HG03521 (cell line): Measurements from ENCODE around the gene SDHB.

Source experiments
- ATAC-seq: cut with Tn5 transposase; IDR thresholded peaks from one replicate; pipeline ENCODE4 v1.9.1; 2021; ENCODE audit warnings: mild to moderate bottlenecking, moderate library complexity; ENCODE audit not compliant: unreplicated experiment

Gene SDHB

DNA sequence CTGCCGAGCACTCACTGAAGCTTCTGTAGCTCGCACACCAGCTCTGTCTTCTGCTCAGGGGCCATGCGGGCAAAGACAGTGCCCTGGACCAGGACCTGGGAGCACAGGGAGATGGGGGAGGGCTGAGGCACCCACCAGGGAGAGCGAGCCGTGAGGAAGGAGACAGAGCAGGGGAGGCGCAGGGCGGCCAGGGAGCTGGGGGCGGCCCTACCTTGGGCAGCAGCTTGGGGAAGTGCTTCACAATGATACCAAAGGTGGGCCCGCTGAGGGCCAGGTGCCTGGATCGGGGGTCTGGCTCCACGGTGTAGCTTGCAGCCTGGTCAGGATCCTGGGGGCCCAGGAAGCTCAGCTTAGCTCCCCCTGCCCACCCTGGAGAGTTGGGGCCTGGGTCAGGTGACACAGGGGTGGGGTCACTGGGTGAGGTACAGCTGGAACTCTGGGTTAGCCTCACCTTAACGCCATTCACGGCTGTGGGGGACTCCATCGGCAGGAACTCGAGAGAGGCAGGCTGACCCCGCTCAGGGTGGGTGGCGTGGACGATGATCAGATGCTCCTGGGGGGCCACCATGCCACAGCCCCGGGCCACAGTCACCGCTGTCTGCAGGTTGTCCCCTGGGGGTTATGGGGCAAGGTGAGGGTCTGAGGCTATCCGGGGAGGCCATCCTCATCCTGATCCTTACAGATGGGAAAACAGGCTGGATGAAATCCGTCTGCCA lies 64.0 kb downstream of the SDHB start:
- no peak for ATAC-seq

DNA sequence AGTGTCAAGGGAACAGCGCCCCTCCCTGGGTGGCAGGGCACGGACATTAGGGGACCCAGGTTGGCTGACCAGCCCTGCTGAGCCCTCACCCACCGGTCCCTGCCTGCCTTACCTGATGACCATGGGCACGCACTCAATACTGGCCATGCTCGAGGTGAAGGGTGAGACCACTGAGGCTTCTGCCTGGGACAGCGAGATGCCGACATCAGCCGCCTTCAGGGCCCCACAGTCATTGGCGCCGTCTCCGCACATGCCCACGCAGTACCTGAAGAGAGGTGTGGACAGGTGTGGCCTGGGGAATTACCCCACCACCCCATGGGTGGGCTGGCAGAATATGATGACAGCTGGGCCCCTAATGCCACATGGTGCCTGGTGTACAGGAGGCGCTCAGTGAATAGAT lies 65.6 kb downstream of the SDHB start:
- ATAC-seq = no peak

DNA sequence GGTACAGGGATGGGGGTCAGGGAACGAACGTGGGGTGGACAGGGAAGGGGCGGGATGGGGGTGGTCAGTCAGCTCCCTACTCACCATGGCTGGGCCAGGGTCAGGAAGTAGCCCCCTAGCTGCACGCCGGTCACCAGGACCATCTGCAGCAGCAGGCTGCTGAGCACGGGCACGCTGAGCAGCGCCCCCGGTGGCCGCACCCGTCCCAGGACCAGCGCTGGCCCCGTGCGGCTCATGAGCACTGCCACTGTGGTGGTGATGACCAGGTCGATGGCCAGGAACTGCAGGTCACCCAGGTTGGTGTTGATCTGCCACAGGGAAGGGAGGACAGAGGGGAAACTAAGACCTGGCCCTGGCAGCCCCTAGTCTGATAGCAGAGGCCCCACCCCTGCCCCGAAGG lies 66.9 kb downstream of the SDHB start:
- no peak for ATAC-seq

DNA sequence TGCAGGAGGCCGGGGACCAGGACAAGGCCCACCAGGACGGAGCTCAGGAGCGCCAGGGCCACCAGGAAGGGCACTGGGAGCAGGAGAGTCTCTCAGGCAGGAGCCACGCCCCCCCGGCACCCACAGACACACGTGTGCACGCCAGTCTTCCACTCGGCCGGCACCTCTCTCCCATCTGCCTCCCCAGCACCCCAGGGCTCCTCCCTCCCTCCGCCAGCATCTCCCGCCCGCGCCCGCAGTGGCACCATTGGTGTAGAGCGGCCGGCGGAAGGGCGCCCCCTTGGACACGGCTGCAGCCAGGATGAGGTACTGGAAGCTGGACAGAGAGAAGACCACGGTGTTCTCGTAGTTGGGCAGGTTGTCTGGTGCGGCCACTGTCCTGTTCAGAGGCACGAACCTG lies 67.3 kb downstream of the SDHB start:
- no peak for ATAC-seq

DNA sequence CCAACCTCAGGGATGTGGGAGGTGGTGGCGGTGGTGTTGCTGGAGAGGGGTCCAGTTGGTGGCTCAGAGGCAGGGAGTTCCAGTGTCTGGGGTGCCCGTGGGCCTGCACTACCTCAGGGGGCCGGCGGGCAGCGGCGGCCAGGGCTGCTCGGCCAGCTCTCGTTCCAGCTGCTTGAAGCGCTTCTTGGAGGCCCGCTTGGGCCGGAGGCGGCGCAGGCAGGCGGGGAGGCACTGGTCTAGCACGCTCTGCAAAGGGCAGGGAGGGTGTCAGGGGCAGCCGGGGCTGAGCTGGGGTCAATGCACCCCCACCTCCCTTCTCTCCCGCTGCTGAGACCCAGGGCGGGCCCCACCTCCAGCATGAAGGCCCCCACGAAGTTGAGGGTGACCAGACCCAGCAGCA lies 67.7 kb downstream of the SDHB start:
- ATAC-seq = no peak

DNA sequence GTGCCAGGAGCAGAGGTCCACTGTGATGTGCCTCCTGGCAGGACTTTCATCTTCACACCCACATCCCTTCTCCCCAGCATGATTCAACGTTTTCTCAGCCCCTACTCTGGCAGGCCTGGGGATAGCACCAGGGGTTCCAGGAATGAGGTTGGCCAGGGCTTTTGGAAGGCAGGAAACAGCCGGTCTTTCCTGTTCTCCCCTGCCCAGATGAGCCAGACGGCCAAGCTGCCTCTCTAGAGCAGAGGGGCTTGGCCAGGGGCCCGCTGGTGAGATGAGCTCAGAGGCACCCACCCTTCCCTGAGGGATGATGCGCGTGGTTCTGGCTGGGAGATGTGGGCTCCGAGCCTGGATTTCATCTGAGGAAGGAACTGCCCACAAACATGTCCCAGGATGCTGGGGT lies 69.1 kb downstream of the SDHB start:
- ATAC-seq = no peak

DNA sequence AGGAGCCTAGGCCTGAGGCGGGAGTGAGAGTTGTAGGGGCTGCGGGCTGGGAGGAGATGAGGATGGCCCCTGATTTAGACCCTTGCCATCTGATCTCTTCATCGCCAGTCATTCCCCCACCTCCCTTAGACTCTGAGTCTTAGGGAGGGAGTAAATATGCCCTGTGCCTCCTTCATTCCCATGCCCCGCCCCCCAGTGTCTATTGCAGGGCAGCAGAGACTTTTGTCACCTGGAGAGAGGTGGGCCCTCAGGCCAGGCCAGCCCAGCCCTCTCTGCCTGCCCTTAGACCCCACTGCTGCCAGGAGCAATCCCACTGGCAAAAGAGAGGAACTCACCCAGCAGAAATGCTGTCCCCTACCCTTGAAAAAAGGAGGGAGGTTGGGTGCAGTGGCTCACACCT lies 70.2 kb downstream of the SDHB start:
- no peak for ATAC-seq

DNA sequence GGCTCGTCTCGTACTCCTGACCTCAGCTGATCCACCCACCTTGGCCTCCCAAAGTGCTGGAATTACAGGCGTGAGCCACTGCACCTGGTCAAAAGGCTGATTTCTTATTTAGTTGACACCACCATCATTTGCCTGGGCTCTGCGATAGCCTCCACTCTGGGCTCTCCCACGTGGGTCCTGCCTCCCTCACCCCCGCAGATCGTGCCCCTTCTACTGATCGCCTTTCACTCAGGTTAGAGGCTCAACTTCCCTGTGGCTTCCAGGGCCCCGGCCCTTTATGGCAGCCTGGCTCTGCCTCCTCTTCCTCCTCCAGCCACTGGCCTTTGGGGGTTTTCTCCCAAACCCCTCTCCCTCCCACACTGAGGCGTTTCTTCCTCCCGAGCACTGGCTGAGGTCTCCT lies 70.9 kb downstream of the SDHB start:
- no peak for ATAC-seq

DNA sequence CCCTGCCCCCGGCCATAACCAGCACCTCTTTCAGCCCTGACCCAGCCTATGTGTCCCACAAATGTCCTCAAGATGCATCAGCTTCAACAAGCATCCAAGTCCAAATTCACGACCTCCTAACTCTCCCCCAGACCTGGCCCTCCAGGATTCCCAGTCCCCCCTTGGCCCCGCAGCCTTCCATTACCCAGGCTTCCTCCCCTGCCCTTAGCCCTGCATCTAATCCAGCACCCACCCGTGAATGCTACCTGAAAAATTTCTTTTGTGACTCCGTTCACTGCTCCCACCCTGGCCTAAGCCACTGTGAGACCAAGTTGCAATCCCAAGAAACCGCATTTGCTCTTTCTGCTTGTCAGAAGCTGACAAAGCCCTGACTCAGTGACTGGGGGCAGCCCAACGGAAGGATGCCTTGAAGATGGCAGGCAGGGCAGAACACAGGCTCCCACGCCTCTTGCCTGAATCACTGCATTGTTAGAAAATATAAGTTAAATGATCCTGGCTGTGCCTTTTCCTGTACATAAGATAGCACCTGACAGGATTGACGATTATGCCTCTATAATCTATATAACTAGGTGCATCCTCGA lies 72.5 kb downstream of the SDHB start:
- ATAC-seq = no peak

DNA sequence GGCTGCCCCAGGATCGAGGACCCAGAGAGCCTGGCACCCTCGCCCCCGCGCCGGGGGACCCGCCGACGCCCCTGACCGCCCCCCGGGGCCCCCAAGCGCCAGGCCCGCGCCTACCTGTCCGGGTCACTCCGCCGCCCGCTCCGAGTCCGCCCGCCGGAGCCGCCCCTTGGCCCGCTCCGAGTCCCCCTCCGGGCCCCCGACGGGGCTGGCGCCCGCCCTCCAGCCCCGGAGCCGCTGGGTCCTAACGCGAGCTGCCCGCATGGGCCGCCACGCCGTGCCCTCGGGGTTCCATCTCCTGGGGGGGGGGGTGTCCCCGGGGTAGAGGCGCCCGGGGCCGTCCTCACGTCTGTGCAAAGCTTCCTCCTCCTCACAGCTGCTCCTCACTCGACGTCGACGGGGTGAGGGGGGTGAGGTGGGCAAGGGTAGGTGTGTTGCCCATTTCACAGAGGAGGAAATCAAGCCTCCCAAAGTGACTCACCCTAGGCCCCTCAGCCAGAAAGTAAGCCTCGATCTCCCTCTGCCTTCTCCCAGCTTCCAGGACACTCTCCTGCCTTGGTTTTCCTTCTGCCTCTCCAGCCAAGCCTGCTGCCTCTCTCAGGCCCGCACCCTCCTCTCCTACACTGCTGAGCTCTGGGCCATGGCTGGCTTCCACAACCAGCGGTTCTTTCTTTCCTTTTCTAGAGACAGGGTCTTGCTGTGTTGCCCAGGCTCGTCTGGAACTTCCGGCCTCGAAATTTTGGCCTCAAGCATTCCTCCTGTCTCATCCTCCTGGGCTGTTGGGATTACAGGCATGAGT lies 73.2 kb downstream of the SDHB start, which contains the start of gene MFAP2:
Gene MFAP2 (minus strand): TSS at position 148 of the 796 bp plus-strand sequence. CDS start 2,347 bp downstream, outside the sequence.
- ATAC-seq = no peak

DNA sequence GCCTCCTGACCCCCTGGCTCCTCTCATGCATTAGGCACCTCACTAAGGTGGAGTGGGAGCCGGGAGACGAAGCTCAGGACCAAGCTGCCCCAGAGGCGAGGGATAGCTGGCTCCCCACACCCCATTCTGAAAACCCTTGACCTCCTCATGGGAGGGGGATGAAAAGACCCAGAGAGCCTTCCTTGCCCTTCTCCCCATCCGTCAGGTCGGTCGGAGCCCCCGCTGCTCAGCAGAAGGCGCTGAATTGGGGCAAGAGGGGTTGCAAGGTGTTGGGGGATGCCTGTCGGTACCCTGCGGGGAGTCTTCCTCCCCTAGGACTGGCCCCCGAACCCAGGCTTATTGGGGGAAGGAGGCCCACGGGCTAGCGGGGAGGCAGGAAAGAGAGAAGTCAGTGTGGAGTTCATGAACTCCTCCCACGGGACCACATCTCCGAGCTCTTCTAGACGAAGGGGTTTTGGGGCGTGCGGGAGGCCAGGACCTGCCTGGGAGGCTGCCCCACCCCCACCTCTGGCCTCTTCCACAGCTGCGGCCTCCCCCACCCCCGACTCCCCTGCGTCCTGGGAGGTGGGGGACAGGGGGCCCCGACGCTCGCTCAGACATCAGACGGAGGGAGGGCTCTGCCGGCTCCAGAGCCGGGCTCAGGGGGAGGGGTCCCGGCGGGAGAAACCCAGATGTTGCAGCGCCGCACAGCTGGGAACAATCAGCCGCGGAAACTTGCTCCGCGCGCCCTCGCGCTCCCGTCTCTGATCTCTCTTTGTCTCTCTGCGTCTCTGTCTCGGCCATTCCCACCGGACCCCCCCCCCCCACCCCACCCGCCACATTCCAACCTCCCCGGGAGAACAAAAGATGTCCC lies 74.1 kb downstream of the SDHB start:
- no peak for ATAC-seq

DNA sequence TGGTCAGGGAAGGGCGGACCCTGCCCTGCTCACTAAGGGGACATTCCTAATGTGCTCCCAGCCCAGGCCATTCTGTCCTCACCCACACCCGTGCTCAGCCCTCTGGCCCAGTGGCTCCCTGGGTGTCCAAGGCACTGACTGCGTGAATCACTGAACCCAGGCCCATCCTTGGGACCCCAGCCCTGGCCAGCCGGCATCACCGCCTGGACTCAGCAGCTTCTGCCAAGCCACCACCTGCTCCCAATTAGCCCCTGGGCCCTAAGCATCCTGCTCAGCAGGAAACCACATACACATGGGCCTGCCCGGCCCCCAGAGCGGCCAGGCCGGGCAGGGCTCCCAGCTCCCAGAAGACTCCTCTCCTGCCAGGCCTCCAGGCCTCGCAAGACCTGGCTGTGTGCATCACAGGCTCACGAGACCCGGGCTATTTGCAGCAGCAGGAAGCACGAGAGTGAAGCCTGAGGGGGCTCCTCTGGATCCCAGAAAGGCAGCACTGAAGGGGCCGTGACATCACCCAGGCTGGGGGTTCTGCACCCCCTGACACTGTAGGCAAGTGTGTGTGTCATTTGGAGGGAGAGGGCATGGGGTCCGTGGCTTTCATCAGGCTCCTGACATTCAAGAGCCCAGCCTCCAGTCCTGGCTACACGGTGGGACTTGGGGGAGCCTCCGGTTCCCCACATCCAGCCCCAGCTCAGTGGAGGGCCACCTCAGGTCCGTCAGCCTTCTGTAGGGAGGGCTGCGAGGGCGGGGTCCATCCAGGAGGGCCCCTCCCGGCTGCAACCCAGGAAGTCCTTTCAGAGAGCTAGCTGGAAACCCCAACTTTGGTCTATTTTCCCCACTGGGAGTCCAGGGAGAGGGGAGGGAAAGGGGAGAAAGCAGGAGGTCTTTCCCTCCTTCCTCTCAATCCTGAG lies 75.0 kb downstream of the SDHB start:
- ATAC-seq = no peak

DNA sequence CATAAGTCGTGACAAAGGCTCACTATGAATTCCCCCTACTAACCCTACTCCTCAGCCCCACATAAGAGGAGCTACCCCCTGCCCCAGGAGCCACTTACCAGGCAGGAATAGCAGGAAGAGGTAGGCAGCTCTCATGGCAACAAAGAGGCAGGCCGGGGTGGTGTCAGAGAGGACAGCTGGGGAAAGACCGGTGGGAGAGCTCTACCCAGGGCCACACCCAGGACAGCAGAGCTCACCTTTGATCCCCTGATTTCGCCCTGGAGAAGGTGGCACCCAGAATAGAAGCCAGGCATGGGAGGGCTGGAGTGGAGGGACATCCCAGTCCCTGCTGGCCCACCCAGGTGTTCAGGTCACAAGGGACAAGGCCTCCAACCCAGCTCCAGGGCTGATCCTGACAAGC lies 75.7 kb downstream of the SDHB start:
- ATAC-seq = no peak

DNA sequence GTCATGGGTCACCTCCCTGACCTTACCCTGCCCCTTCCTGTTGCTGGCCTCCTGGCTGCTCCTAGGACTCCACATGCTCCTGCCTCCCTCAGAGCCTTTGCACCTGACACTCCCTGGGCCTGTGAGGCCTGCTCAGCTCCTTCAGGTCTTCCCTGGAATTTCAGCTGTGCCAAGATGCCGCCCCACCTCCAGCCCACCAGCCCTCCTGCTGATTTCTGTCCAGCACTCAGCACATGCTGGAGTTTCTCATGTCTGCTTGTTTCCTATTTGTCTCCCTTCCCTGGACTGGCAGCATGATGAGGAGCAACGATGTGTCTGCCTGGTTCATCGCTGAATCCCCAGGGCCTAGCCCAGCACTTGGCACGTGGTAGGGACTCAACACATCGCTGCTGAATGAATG lies 76.5 kb downstream of the SDHB start:
- ATAC-seq = no peak

DNA sequence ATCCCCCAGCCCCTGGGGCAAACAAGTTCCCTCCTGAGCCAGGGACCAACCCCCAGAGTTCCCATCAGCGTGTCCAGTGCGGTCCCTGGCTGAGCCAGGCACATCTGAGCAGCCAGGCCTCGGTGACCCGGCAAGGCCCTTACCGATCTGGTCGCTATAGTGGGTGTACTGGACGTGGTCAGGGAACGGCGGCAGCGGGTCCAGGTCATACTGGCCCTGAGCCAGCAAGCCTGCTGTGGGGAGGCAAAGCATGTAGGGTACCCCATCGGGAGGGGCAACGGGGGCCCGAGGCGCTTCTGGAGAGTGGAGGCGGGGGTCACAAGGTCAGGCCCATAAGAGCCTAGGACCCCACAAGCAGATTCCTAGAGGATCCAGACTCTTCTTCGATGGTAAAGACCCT lies 76.9 kb downstream of the SDHB start:
- ATAC-seq = no peak

DNA sequence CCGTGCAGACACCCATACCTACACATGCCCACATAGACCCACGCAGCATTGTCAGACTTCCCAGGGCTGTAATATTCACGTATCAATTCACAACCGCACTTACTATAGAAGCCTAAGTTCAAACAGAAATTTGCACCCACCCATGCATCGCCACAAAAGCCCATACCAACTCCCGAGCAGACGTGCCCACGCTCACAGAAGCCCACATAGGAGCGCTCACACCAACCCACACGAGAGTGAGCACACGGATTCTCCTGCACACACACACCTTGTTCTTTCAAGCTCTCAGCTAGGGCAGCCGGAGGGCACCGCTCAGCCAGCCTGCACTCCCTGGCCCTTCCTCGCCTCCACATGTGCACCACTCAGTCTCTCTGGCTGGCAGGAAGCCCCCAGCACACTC lies 78.0 kb downstream of the SDHB start:
- no peak for ATAC-seq

DNA sequence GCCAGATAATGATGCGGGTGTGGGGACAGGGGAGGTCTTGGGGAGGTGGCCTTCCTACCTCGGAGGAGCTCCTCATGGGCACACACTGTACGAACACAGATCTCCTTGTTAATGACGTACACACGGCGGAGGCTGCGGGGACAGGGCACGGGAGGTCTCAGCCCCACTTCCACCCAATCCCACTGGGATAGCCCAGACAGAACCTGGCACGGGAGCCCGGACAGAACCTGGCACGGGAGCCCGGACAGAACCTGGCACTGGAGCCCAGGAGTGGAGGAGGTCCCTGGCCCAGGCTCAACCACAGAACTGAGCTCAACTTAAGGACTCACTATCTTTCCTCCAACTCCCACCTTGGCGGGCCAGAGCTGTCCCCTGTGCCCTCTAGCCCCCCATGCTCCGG lies 78.6 kb downstream of the SDHB start:
- ATAC-seq = no peak

DNA sequence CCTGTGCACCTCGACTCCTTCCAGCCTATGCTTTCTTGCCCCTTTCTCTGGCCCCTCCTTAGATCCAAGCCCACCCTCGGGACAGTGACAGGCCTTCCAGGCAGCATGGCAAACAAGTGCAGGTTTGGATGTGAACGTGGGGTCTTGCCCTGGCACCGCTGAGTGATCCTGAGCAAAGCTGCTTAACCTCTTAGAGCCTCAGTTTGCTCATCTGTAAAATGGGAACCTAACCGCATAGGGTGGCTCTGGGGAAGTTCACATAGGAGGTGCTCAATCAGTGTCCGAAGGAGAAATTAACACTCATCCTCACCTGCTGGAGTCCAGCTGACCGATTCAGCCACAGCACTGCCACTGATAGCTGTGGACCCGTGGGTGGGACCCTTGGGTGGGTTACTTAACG lies 80.6 kb downstream of the SDHB start:
- ATAC-seq = no peak

DNA sequence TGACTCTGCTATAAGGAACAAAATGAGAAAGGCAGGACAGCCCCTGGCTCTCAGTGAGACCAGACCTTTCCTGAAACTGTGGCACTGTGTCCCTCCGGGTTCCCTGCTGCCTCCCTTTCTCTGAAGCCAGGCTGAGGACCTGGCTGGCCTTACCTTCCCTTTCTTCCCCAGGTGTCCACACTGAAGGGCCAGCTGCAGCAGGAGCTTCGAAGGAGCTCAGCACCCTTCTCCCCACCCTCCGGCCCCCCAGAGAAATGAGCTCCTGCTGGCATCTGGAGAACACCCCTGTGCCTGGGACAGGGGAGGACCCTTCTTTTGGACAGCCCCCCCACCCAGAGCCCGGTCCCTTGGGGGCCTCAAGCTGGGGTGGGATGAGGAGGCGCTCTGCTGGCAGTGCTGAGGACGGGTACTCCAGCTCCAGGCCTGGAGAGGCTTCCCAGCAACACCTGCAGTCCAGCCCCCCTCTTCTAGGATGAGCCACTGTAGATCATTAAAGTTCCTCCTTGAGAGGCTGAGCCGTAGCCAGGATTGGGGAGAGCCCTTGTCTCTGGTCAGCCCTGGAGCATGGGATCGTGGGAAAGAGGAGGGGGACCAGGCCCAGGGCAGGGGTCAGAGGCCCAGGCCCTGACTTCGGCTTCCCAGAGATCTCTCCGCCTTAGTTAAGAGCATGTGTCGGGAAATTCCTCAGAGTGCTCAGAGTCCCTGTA lies 81.5 kb downstream of the SDHB start:
- ATAC-seq = no peak
